Neuron (in vitro differentiated cells): ENCODE data around the gene EML1.

Experiments
- H2AFZ ChIP-seq: one replicate; pipeline ENCODE4 v1.6.1; 2013; ENCODE audit warnings: low read depth, mild to moderate bottlenecking, inconsistent platforms, low read length, moderate library complexity
- H3K27me3 ChIP-seq: one replicate; pipeline ENCODE4 v1.6.1; 2013; ENCODE audit warnings: low read length; ENCODE audit not compliant: insufficient read depth
- H3K36me3 ChIP-seq: one replicate; pipeline ENCODE4 v1.6.1; 2013; ENCODE audit warnings: low read length; ENCODE audit not compliant: insufficient read depth
- H3K4me1 ChIP-seq: one replicate; pipeline ENCODE4 v1.6.1; 2013; ENCODE audit warnings: low read length; ENCODE audit not compliant: insufficient read depth
- H3K4me3 ChIP-seq: 2 replicates; pipeline ENCODE4 v1.5.1; 2013; ENCODE audit warnings: mild to moderate bottlenecking, low read length, moderate library complexity
- H3K9me3 ChIP-seq: one replicate; pipeline ENCODE4 v1.6.1; 2013; ENCODE audit warnings: low read length

Gene EML1

DNA sequence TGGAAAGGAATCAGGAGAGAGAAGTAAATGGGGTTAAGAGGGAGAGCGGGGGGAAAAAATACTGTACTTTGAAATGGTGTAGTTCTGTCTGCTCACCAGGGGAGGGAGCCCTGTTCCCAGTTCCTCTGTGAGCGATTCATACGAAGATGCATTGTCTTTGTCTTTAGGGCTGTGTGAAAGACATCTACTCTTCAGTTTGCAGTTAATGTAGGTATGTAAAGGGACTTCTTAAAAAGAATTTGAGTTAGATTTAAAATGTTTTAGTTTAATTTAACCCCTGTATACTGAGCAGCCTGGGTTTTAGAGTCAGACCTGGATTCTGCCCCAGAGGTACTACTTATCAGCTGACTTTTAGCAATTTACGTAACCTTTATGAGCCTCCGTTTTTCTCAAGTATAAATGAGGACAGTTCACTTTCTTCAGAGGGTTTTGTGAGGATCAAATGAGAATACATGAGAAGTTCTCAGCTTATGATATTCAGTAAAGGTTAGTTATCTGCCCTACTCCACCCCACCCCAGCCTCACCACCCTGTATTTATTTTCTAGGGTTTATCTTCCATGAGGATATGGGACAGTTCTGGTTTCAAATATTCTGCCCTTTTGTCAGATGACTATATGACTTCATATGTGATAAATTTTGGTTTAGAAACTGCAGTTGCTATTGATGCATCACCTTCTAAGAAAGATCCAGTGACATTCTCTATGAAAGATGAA lies 189.5 kb downstream of the EML1 start:
- Histone ChIP-seq H3K27me3 (no peaks in the 10 kb centered on the region), H3K4me1 (no peaks in the 10 kb centered on the region), H3K36me3 (peaks cover 4% of the 10 kb centered on the region), H3K4me3 (no peak overlapping the region), H3K9me3 (peaks cover 4% of the 10 kb centered on the region), H2AFZ (no peak overlapping the region)

DNA sequence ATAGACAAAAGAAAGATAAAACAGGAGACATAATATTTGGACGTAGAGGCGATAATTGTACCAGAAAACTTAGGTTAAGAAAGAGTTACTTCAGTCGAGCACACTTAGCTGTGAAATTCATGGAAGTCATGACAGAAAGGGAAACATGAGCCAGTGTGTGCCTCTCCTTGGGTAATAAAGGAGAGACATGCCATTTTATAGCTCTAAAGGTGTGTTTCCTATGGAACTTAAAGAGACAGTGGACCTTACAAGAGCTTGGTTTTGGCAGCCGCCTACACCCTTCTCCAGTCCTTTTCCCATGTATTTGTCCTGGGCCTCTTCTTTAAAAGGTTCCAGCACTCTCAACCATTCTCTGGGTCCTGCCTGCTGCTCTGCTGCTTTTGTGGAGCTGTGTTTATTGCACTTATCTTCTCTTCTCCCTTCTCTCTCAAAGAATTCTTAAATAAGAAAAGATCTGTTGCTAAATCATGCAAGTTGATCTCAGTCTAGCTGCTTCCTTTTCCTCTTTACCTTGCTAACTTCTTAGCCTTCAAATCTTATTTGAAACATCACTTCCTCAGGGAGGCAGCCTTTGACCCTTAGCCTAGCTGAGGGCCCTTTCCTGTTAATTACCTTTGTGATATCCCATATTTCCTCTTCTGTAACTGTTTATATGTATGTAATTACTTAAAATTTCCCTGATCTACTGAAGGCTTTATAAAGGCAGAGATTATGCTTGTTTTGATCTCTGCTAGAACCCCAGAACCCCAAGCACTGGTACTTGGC lies 190.2 kb downstream of the EML1 start:
- H3K27me3 ChIP-seq, result no peaks in the 10 kb centered on the region
- no peaks in the 10 kb centered on the region for H3K4me1 ChIP-seq
- H3K36me3 ChIP-seq, result peaks cover 2% of the 10 kb centered on the region
- no peak overlapping the region for H3K4me3 ChIP-seq
- H2AFZ ChIP-seq, result no peak overlapping the region
- H3K9me3 ChIP-seq, result peaks cover 8% of the 10 kb centered on the region

DNA sequence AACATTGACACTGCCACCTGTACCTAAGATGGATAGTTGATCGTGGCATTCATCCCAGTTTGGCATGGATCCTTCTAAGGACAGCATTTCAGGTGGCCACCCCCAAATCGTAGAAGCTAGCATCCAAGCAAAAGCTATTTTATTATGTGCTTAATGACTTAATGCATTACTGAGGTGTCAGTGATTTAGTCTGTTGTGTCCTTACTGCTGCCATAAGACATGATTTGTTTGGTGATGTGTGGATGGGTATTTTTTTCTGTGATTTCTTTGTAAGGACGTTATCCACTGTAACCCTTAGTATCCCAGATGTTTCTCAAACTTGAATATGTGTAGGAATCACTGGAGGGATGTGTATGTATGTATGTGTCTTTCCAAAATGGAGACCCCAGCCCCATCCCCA lies 190.8 kb downstream of the EML1 start:
- H3K27me3 ChIP-seq, result no peaks in the 10 kb centered on the region
- no peak overlapping the region for H2AFZ ChIP-seq
- H3K9me3 ChIP-seq, result peaks cover 8% of the 10 kb centered on the region
- H3K4me3 ChIP-seq, result no peak overlapping the region
- peaks cover 2% of the 10 kb centered on the region for H3K36me3 ChIP-seq
- H3K4me1 ChIP-seq, result no peaks in the 10 kb centered on the region

DNA sequence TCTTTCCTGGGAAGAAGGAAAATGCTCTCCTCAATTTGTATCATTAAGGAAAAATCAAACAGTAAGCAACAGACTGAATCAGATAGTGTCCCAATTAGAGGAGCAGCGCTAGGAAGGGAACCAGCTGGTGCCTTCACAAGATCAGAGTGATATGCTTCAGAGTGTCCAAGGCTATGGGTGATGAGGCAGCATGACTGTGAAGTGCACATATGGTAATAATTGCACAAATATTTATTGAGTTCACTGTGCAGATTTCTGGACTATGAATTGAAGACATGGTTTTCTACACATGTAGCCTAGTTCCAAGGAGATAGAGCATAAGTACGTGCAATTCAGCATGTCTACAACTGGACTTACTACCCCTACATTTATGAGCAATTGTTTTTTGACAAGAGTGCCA lies 193.2 kb downstream of the EML1 start:
- Histone ChIP-seq H3K36me3 (peaks cover 2% of the 10 kb centered on the region), H3K9me3 (peaks cover 8% of the 10 kb centered on the region), H2AFZ (no peak overlapping the region), H3K4me3 (no peak overlapping the region), H3K27me3 (no peaks in the 10 kb centered on the region), H3K4me1 (no peaks in the 10 kb centered on the region)

DNA sequence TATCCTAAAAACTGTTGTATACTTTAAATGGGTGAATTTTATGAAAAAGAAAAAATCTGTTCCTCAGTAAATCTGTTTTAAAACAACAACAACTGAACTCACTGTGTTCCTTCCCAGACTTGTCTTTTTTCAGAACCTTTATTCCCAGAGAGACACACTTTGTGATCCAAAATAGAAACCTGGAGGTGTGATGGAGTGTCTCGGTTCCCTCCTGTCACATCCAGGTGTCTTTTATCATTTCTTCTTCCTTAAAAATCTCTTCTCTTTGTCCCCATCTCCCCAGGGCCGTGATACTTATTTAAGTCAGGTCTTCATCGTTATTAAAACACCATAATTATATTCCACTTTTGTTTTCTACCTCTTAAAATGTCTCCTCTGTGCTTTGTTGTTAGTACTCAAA lies 195.8 kb downstream of the EML1 start:
- H2AFZ ChIP-seq, result no peak overlapping the region
- H3K27me3 ChIP-seq, result no peaks in the 10 kb centered on the region
- peaks cover 2% of the 10 kb centered on the region for H3K36me3 ChIP-seq
- H3K9me3 ChIP-seq, result peaks cover 11% of the 10 kb centered on the region
- no peak overlapping the region for H3K4me3 ChIP-seq
- H3K4me1 ChIP-seq, result no peaks in the 10 kb centered on the region

DNA sequence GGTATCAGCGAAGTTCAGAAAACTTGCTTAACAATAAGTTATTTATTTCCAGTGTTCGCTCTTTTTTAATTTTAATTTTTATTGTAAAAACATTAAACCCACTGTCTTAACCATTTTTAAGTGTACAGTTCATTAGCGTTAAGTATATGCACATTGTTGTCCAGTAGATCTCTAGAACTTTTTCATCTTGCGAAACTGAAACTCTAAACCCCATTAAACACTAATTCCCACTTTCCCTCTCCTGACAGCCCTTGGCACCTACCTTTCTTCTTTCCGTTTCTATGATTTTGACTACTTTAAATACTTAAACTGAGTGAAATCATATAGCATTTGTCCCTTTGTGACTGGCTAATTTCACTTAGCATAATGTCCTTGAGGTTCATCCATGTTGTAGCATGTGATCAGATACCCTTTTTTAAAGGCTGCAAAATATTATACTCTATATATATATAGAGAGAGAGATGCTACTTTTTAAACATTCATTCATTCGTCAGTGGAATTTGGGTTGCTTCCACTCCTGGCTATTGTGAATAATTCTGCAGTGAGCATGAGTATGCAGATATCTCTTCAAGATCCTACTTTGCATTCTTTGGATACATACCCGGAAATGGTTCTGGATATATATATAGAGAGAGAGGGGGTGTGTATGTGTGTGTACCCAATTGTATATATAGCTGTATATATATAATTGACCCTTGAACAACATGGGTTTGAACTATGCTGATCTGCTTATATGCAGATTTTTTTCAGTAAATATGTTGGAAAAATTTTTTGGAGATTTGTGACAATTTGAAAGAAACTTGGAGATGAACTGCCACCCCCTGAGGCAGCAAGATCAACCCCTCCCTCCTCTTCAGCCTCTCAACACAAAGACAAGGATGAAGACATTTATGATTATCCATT lies 197.3 kb downstream of the EML1 start:
- Histone ChIP-seq H3K4me1 (no peaks in the 10 kb centered on the region), H3K4me3 (no peak overlapping the region), H2AFZ (no peak overlapping the region), H3K27me3 (no peaks in the 10 kb centered on the region), H3K9me3 (peaks cover 11% of the 10 kb centered on the region), H3K36me3 (peaks cover 2% of the 10 kb centered on the region)

DNA sequence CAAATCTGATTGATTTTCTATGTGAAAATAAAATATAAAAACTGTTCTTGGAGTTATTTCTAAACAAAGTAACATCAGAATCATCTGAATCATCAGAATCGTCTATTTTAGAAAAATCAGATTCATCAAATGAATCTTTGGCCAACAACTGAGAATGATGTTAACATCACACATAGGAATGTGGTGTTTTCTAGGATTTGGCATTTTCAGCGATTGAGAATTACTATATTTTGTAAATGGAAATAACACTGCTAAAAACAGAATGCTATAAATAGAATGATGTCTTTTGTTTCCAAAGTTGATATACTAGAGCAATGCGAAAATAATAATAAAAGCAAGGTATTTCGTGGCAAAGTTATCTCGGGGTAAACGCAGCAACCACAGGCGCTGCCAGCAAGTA lies 198.1 kb downstream of the EML1 start:
- H2AFZ ChIP-seq, result no peak overlapping the region
- H3K4me1 ChIP-seq, result no peaks in the 10 kb centered on the region
- H3K4me3 ChIP-seq, result no peak overlapping the region
- H3K27me3 ChIP-seq, result no peaks in the 10 kb centered on the region
- no peaks in the 10 kb centered on the region for H3K36me3 ChIP-seq
- H3K9me3 ChIP-seq, result peaks cover 10% of the 10 kb centered on the region
